Natural killer cell (primary cell): ENCODE data around the gene FXYD3. TPM values are rescaled to one million over a fixed set of nuclear protein-coding genes. Genes with fewer than 3 reads are reported as not detected.

Source experiments
- ATAC-seq, 3 donors: fragments of 150-1000 bp in 2 of 3; fragments of 200-7000 bp in 1 of 3; cut with Tn5 transposase; 1 replicate in 1 of 3; 2 replicates in 2 of 3; pipeline ENCODE4 v1.10.0; 2021; ENCODE audit warnings: mild to moderate bottlenecking in 2 of 3, moderate library complexity in 2 of 3
- DNase-seq, 2 donors: peaks; one replicate each; pipeline versions ENCODE4 v3.0.0 to v3.0.0-alpha.2; 2013 to 2021; ENCODE audit warnings: mixed read lengths in 1 of 2
- H3K27ac ChIP-seq: one replicate; pipeline ENCODE4 v1.5.1; 2013; ENCODE audit warnings: mild to moderate bottlenecking, low read length
- H3K27me3 ChIP-seq: one replicate; pipeline ENCODE4 v1.6.1; 2013; ENCODE audit warnings: low read length; ENCODE audit not compliant: control insufficient read depth, insufficient read depth
- H3K36me3 ChIP-seq: one replicate; pipeline ENCODE4 v1.6.1; 2013; ENCODE audit warnings: low read length; ENCODE audit not compliant: control insufficient read depth, insufficient read depth
- H3K4me1 ChIP-seq: one replicate; pipeline ENCODE4 v1.6.1; 2013; ENCODE audit warnings: low read length; ENCODE audit not compliant: control insufficient read depth, insufficient read depth
- H3K4me3 ChIP-seq: one replicate; pipeline ENCODE4 v1.5.1; 2013; ENCODE audit warnings: low read length
- H3K9me3 ChIP-seq: one replicate; pipeline ENCODE4 v1.6.1; 2013; ENCODE audit warnings: low read length; ENCODE audit not compliant: control insufficient read depth, insufficient read depth
- H3K27ac Mint-ChIP-seq, 2 donors: one replicate each; pipeline ENCODE4 v1.8.0; 2022; ENCODE audit warnings: mild to moderate bottlenecking in 2 of 2, mixed read lengths in 2 of 2, moderate library complexity in 1 of 2
- H3K27me3 Mint-ChIP-seq, 2 donors: one replicate each; pipeline ENCODE4 v1.8.0; 2022; ENCODE audit warnings: low read depth in 2 of 2, mixed read lengths in 2 of 2
- H3K36me3 Mint-ChIP-seq: one replicate; pipeline ENCODE4 v1.8.0; 2022; ENCODE audit warnings: mixed read lengths
- H3K4me1 Mint-ChIP-seq, 2 donors: one replicate each; pipeline ENCODE4 v1.8.0; 2022; ENCODE audit warnings: mixed read lengths in 2 of 2
- H3K4me3 Mint-ChIP-seq: one replicate; pipeline ENCODE4 v1.8.0; 2022; ENCODE audit warnings: mild to moderate bottlenecking, moderate library complexity, mixed read lengths
- H3K9me3 Mint-ChIP-seq, 2 donors: one replicate each; pipeline ENCODE4 v1.8.0; 2022; ENCODE audit warnings: mixed read lengths in 2 of 2
- WGBS: methylation state at CpG from one replicate; pipeline ENCODE4 v1.1.7; 2013; ENCODE audit warnings: missing lambda C conversion rate; ENCODE audit not compliant: insufficient coverage; 5-methylcytosine and 5-hydroxymethylcytosine counted together
- intact Hi-C: fragments of 100-400 bp; cut with micrococcal nuclease; formaldehyde crosslinking; loops from one replicate; pipeline ENCODE4 v1.14.2; 2022
- total RNA-seq, 4 donors: library from RNA; stranded (reverse); fragments of 120-200 nt in 1 of 4; gene quantifications; one replicate each; pipeline versions ENCODE4 v1.2.3 to v1.2.4, GENCODE V29; 2013 to 2022
- TF ChIP-seq, protein P1 (sequence below): fragments of 200-600 bp; IDR thresholded peaks from one replicate; pipeline ENCODE4 v1.8.0; 2022; ENCODE audit warnings: antibody characterized with exemption

FXYD3 gene
- total RNA-seq, 3 donors from 2014 or later (not counting 1 experiment from before 2014, with no cell fraction given), result not detected

DNA sequence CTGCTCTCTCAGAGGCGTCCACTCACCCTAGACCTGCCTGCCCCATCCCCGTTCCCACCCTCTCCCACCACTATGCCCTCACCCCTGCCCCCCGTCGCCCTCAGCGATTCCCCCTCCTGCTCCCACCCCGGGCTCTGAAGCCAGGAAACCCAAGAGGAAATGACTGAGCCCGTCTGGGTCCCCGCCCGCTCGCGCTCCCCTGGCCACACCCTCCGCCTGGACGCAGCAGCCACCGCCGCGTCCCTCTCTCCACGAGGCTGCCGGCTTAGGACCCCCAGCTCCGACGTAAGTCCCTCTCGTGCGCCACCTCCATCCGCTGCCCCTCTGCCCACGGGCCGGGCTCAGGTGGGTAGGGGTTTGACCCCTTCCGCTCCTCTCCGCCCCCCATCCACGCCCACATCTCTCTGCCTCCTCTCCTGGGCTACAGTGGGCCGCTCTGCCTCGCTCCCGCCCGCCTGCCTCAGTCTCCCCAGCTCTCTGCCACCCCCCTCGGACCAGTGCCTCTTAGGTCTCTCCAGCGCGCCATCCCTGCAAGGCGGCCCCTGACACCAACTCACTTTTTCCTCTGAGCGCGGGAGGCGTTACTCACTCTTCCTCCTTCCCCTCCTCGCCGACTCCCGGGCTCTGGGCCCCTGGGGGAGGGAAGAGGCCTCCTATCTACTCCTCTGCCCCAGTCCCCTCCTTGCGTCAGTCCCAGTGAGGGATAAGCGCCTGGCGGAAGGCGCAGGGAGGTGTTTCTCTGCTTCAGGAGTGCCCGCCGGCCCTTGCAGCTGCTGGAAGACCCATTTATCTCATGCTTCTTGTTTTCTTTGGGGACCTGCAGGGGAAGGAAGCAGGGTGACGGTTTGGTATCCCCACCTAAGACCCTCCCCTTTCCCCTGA is 39.1 kb downstream of the FXYD3 start, which contains the start of gene FXYD5:
Gene FXYD5 (plus strand): TSS at position 211 of the 882 bp plus-strand sequence. CDS start 816 bp downstream, outside the sequence.
- DNase-seq (peak; percentile 63 to 79), ATAC-seq (peak; percentile 74 to 80 (median 75))
- Histone ChIP-seq H3K4me1 (peaks cover 35% of the 10 kb centered on the region), H3K27ac (peak within 1 kb of the TSS; percentile 80), H3K4me3 (peak within 1 kb of the TSS; percentile 80), H3K27me3 (no peaks in the 10 kb centered on the region), H3K9me3 (no peaks in the 10 kb centered on the region), H3K36me3 (peaks cover 29% of the 10 kb centered on the region)
- Mint-ChIP-seq H3K9me3 (no peaks in the 10 kb centered on the region), H3K27me3 (no peaks in the 10 kb centered on the region), H3K4me1 (peaks cover 48% of the 10 kb centered on the region in 2 donors), H3K36me3 (peaks cover 17% of the 10 kb centered on the region), H3K4me3 (peak within 1 kb of the TSS; percentile 100), H3K27ac (peak within 1 kb of the TSS; percentile 90 to 99)
- intact Hi-C loops, result loop anchor here (5.0 kb wide), 1 partner anchor 113 kb away; the partner anchor contains the start of gene USF2
- WGBS, result 0% methylated on average over 43 of the region's 49 CpGs
- TF ChIP-seq, protein P1, sequence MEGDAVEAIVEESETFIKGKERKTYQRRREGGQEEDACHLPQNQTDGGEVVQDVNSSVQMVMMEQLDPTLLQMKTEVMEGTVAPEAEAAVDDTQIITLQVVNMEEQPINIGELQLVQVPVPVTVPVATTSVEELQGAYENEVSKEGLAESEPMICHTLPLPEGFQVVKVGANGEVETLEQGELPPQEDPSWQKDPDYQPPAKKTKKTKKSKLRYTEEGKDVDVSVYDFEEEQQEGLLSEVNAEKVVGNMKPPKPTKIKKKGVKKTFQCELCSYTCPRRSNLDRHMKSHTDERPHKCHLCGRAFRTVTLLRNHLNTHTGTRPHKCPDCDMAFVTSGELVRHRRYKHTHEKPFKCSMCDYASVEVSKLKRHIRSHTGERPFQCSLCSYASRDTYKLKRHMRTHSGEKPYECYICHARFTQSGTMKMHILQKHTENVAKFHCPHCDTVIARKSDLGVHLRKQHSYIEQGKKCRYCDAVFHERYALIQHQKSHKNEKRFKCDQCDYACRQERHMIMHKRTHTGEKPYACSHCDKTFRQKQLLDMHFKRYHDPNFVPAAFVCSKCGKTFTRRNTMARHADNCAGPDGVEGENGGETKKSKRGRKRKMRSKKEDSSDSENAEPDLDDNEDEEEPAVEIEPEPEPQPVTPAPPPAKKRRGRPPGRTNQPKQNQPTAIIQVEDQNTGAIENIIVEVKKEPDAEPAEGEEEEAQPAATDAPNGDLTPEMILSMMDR, result no peak

GRCh38 chr19:35155441-35155840 is 39.8 kb downstream of the FXYD3 start:
- Histone ChIP-seq H3K4me1 (peaks cover 35% of the 10 kb centered on the region), H3K36me3 (peaks cover 34% of the 10 kb centered on the region), H3K27me3 (no peaks in the 10 kb centered on the region), H3K27ac (peak overlapping the region; percentile 80), H3K4me3 (peak overlapping the region; percentile 80), H3K9me3 (no peaks in the 10 kb centered on the region)
- Mint-ChIP-seq H3K9me3 (no peaks in the 10 kb centered on the region), H3K36me3 (peaks cover 18% of the 10 kb centered on the region), H3K27me3 (no peaks in the 10 kb centered on the region), H3K4me3 (peak overlapping the region; percentile 100), H3K27ac (peak overlapping the region; percentile 90 to 99), H3K4me1 (peaks cover 48 to 49% of the 10 kb centered on the region in 2 donors)
- WGBS, result under 1% methylated on average over 17 of the region's 17 CpGs
- peak; percentile 34 to 47 for DNase-seq
- peak; percentile 19 to 45 (median 27) for ATAC-seq
- intact Hi-C loops, result loop anchor here (5.0 kb wide), 1 partner anchor 112 kb away; the partner anchor contains the start of gene USF2
- TF ChIP-seq, protein P1, result no peak

DNA sequence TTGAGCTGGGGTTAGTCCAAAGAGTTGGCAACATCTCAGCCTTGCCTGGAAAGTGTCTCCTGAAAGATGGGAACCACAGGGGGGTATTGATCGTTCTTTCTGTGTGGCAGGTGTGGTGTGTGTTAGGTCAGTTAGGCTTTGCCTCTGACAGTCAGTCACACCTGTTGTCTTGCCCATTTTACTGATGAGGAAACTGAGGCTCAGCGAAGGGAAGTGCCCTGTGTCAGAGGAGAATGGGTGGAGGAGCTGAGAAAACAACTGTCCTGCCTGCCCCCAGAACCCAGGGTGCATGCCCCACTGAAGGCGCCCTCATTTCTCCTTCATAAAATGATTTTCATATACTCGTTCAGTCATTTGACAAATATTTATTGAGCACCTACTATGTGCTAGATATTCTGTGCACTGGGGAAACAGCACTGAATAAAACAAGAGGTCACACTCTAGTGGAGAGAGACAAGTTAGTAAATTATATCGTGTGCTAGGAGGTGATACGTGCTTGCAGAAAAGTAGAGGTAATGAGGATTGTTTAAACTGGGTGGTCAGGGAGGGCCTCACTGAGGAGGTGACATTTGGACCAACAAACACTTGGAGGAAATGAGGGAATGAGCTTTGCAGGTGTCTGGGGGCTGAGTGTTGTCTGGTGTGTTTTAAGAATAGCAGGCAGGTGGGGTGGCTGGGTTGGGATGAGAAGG is 40.5 kb downstream of the FXYD3 start:
- Mint-ChIP-seq H3K9me3 (no peaks in the 10 kb centered on the region), H3K36me3 (peaks cover 25% of the 10 kb centered on the region), H3K4me1 (peaks cover 48 to 53% of the 10 kb centered on the region in 2 donors), H3K4me3 (peak overlapping the region; percentile 100), H3K27me3 (no peaks in the 10 kb centered on the region), H3K27ac (peak overlapping the region; percentile 90 to 99)
- H3K9me3 ChIP-seq, result no peaks in the 10 kb centered on the region
- DNase-seq, result no peak
- TF ChIP-seq, protein P1, result no peak
- peak overlapping the region; percentile 80 for H3K27ac ChIP-seq
- H3K4me1 ChIP-seq, result peaks cover 35% of the 10 kb centered on the region
- peak overlapping the region; percentile 80 for H3K4me3 ChIP-seq
- 78% methylated on average over 6 of the region's 6 CpGs for WGBS
- no peaks in the 10 kb centered on the region for H3K27me3 ChIP-seq
- ATAC-seq, result no peak
- H3K36me3 ChIP-seq, result peaks cover 40% of the 10 kb centered on the region
- intact Hi-C loops, result loop anchor here (5.0 kb wide), 1 partner anchor 111 kb away; the partner anchor contains the start of gene USF2
